Fibroblast of mammary gland (primary cell): ENCODE measurements around the gene FHIT.

ENCODE experiments used
- DNase-seq: peaks from one replicate; pipeline ENCODE4 v3.0.0-alpha.2; 2010; ENCODE audit warnings: low read depth
- H3K4me3 ChIP-seq: 2 replicates; pipeline ENCODE4 v1.5.1; 2011; ENCODE audit warnings: low read depth, mild to moderate bottlenecking, low read length, moderate library complexity; ENCODE audit not compliant: control insufficient read depth
- CTCF ChIP-seq: conservative IDR thresholded peaks from 2 replicates; pipeline ENCODE4 v1.5.1; 2011; ENCODE audit warnings: low read depth, low read length, inconsistent platforms; ENCODE audit not compliant: control insufficient read depth, insufficient read depth

FHIT gene

GRCh38 chr3:60392501-60392900, 858.8 kb downstream of the FHIT start:
- H3K4me3 ChIP-seq = no peak overlapping the region
- no peak for TF ChIP-seq CTCF
- no peak for DNase-seq

- H3K4me3 ChIP-seq = no peak overlapping the region
- no peak for DNase-seq
- TF ChIP-seq CTCF = no peak
Measured at GRCh38 chr3:60391292-60391691, 860.0 kb downstream of the FHIT start.

GRCh38 chr3:60388731-60389130, 862.5 kb downstream of the FHIT start:
- no peak for TF ChIP-seq CTCF
- no peak for DNase-seq
- H3K4me3 ChIP-seq = no peak overlapping the region

- H3K4me3 ChIP-seq = no peak overlapping the region
- DNase-seq = no peak
Measured at GRCh38 chr3:60386306-60386705, 864.9 kb downstream of the FHIT start.

GRCh38 chr3:60384341-60384740, 866.9 kb downstream of the FHIT start:
- TF ChIP-seq CTCF = no peak
- H3K4me3 ChIP-seq = no peak overlapping the region
- DNase-seq = no peak

More at GRCh38 chr3:60386306-60386705, 864.9 kb downstream of the FHIT start:
- no peak for TF ChIP-seq CTCF

GRCh38 chr3:60383345-60383744, 867.9 kb downstream of the FHIT start:
- no peak for TF ChIP-seq CTCF
- DNase-seq = no peak
- H3K4me3 ChIP-seq = no peak overlapping the region

GRCh38 chr3:60366486-60366885, 884.8 kb downstream of the FHIT start:
- no peak for DNase-seq
- no peak for TF ChIP-seq CTCF
- no peak overlapping the region for H3K4me3 ChIP-seq
